ENCODE data around the gene FBXO17. TPM values are rescaled to one million over a fixed set of nuclear protein-coding genes. Genes with fewer than 3 reads are reported as not detected.
A peak's percentile ranks its signal among the peaks of the same experiment; 100 is the strongest.
"Not testable (repeated sequence)": the region's sequence is repeated elsewhere in the genome, so short reads cannot be mapped to it uniquely, and the experiment has no call there.

FBXO17 gene
- total and polyA plus RNA-seq, 5 donors, result 8.2 to 12.9 (median 11.5) TPM

- intact Hi-C loops (cut with DNase I), result no loop called here
- Histone ChIP-seq H3K27me3 (ENCODE audit: control insufficient read depth, insufficient read depth) (no peaks in the 10 kb centered on the region), H3K4me3 (ENCODE audit: low read length) (no peak overlapping the region), H3K27ac (ENCODE audit: low read length) (no peak overlapping the region), H3K4me1 (ENCODE audit: control insufficient read depth, insufficient read depth, low read length) (no peaks in the 10 kb centered on the region), H3K9me3 (ENCODE audit: control insufficient read depth, low read length) (no peaks in the 10 kb centered on the region)
- ATAC-seq (no peak), DNase-seq (no peak)
- 92% methylated on average over 10 of the region's 10 CpGs for WGBS
These were observed 5.2 kb upstream of the FBXO17 start for GRCh38 chr19:38980583-38981374.

- Histone ChIP-seq H3K4me3 (ENCODE audit: low read length) (no peak overlapping the region), H3K27me3 (ENCODE audit: control insufficient read depth, insufficient read depth) (no peaks in the 10 kb centered on the region), H3K27ac (ENCODE audit: low read length) (no peak overlapping the region), H3K9me3 (ENCODE audit: control insufficient read depth, low read length) (no peaks in the 10 kb centered on the region), H3K4me1 (ENCODE audit: control insufficient read depth, insufficient read depth, low read length) (no peaks in the 10 kb centered on the region)
- WGBS, result 65% methylated on average over 5 of the region's 5 CpGs
- intact Hi-C loops (cut with DNase I), result no loop called here
- ATAC-seq, result no peak
- DNase-seq, result no peak
These were observed 4.3 kb upstream of the FBXO17 start for GRCh38 chr19:38979812-38980211.

GRCh38 chr19:38978326-38978689 lies 2.8 kb upstream of the FBXO17 start:
- Histone ChIP-seq H3K4me1 (ENCODE audit: control insufficient read depth, insufficient read depth, low read length) (no peaks in the 10 kb centered on the region), H3K27me3 (ENCODE audit: control insufficient read depth, insufficient read depth) (no peaks in the 10 kb centered on the region), H3K4me3 (ENCODE audit: low read length) (no peak overlapping the region), H3K9me3 (ENCODE audit: control insufficient read depth, low read length) (no peaks in the 10 kb centered on the region), H3K27ac (ENCODE audit: low read length) (no peak overlapping the region)
- 72% methylated on average over 3 of the region's 3 CpGs for WGBS
- ATAC-seq (no peak), DNase-seq (no peak)
- intact Hi-C loops (cut with DNase I), result no loop called here

GRCh38 chr19:38977445-38978325 lies 2.1 kb upstream of the FBXO17 start:
- 83% methylated on average over 15 of the region's 15 CpGs for WGBS
- H3K27me3 ChIP-seq (ENCODE audit: control insufficient read depth, insufficient read depth), result no peaks in the 10 kb centered on the region
- no peak overlapping the region for H3K27ac ChIP-seq (ENCODE audit: low read length)
- DNase-seq (no peak), ATAC-seq (no peak)
- H3K4me3 ChIP-seq (ENCODE audit: low read length), result no peak overlapping the region
- intact Hi-C loops (cut with DNase I), result no loop called here
- H3K9me3 ChIP-seq (ENCODE audit: control insufficient read depth, low read length), result no peaks in the 10 kb centered on the region
- H3K4me1 ChIP-seq (ENCODE audit: control insufficient read depth, insufficient read depth, low read length), result no peaks in the 10 kb centered on the region

GRCh38 chr19:38975861-38976271 lies 324 bp upstream of the FBXO17 start:
- intact Hi-C loops (cut with DNase I), result no loop called here
- Histone ChIP-seq H3K4me1 (ENCODE audit: control insufficient read depth, insufficient read depth, low read length) (no peaks in the 10 kb centered on the region), H3K4me3 (ENCODE audit: low read length) (peak overlapping the region; percentile 83), H3K9me3 (ENCODE audit: control insufficient read depth, low read length) (no peaks in the 10 kb centered on the region), H3K27me3 (ENCODE audit: control insufficient read depth, insufficient read depth) (no peaks in the 10 kb centered on the region), H3K27ac (ENCODE audit: low read length) (peak overlapping the region; percentile 46)
- peak; percentile 62 to 68 for ATAC-seq
- DNase-seq, result no peak
- WGBS, result 3% methylated on average over 22 of the region's 22 CpGs

GRCh38 chr19:38974624-38975213 lies 823 bp downstream of the FBXO17 start:
- 29% methylated on average over 19 of the region's 19 CpGs for WGBS
- DNase-seq (no peak), ATAC-seq (no peak)
- Histone ChIP-seq H3K4me3 (ENCODE audit: low read length) (peak overlapping the region; percentile 83), H3K27ac (ENCODE audit: low read length) (peak overlapping the region; percentile 95), H3K9me3 (ENCODE audit: control insufficient read depth, low read length) (no peaks in the 10 kb centered on the region), H3K4me1 (ENCODE audit: control insufficient read depth, insufficient read depth, low read length) (no peaks in the 10 kb centered on the region), H3K27me3 (ENCODE audit: control insufficient read depth, insufficient read depth) (no peaks in the 10 kb centered on the region)
- intact Hi-C loops (cut with DNase I), result no loop called here

GRCh38 chr19:38971672-38972071 lies 3.9 kb downstream of the FBXO17 start:
- Histone ChIP-seq H3K9me3 (ENCODE audit: control insufficient read depth, low read length) (no peaks in the 10 kb centered on the region), H3K4me3 (ENCODE audit: low read length) (no peak overlapping the region), H3K4me1 (ENCODE audit: control insufficient read depth, insufficient read depth, low read length) (no peaks in the 10 kb centered on the region), H3K27ac (ENCODE audit: low read length) (no peak overlapping the region), H3K27me3 (ENCODE audit: control insufficient read depth, insufficient read depth) (no peaks in the 10 kb centered on the region)
- ATAC-seq, result no peak
- intact Hi-C loops (cut with DNase I), result no loop called here
- 85% methylated on average over 2 of the region's 2 CpGs for WGBS
- no peak for DNase-seq

- intact Hi-C loops (cut with DNase I), result no loop called here
- Histone ChIP-seq H3K27me3 (ENCODE audit: control insufficient read depth, insufficient read depth) (no peaks in the 10 kb centered on the region), H3K27ac (ENCODE audit: low read length) (no peak overlapping the region), H3K4me1 (ENCODE audit: control insufficient read depth, insufficient read depth, low read length) (no peaks in the 10 kb centered on the region), H3K4me3 (ENCODE audit: low read length) (no peak overlapping the region), H3K9me3 (ENCODE audit: control insufficient read depth, low read length) (no peaks in the 10 kb centered on the region)
- DNase-seq (no peak), ATAC-seq (no peak)
- 79% methylated on average over 12 of the region's 12 CpGs for WGBS
These were observed 4.6 kb downstream of the FBXO17 start for GRCh38 chr19:38970664-38971532.

GRCh38 chr19:38966149-38966548 lies 9.4 kb downstream of the FBXO17 start:
- H3K27me3 ChIP-seq (ENCODE audit: control insufficient read depth, insufficient read depth); intact Hi-C loops (cut with DNase I); DNase-seq; ATAC-seq; H3K4me3 ChIP-seq (ENCODE audit: low read length); H3K4me1 ChIP-seq (ENCODE audit: control insufficient read depth, insufficient read depth, low read length); H3K9me3 ChIP-seq (ENCODE audit: control insufficient read depth, low read length); H3K27ac ChIP-seq (ENCODE audit: low read length): not testable (repeated sequence)
- WGBS, result 96% methylated on average over 5 of the region's 5 CpGs

GRCh38 chr19:38964738-38965137 lies 10.8 kb downstream of the FBXO17 start:
- no peak for ATAC-seq
- WGBS, result 91% methylated on average over 2 of the region's 2 CpGs
- Histone ChIP-seq H3K4me1 (ENCODE audit: control insufficient read depth, insufficient read depth, low read length) (no peaks in the 10 kb centered on the region), H3K27me3 (ENCODE audit: control insufficient read depth, insufficient read depth) (no peaks in the 10 kb centered on the region), H3K4me3 (ENCODE audit: low read length) (no peak overlapping the region), H3K9me3 (ENCODE audit: control insufficient read depth, low read length) (no peaks in the 10 kb centered on the region), H3K27ac (ENCODE audit: low read length) (no peak overlapping the region)
- intact Hi-C loops (cut with DNase I), result loop anchor here in 1 of 4 donors (5.0 kb wide), 1 partner anchor 368 kb away; no protein-coding TSS in a partner anchor
- DNase-seq, result no peak
